K562 (cell line): ENCODE measurements around the gene SLC26A5. TPM values are rescaled to one million over a fixed set of nuclear protein-coding genes. Genes with fewer than 3 reads are reported as not detected.

Experiments
- ARHGAP35 ChIP-seq: fragments of 450-650 bp; IDR thresholded peaks from 2 replicates; pipeline ENCODE4 v1.6.1; 2018; ENCODE audit not compliant: partially characterized antibody
- ARNT ChIP-seq, 2 experiments: fragments of 450-650 bp; IDR thresholded peaks; 2 replicates each; pipeline ENCODE4 v1.6.1; 2016; ENCODE audit warnings: mild to moderate bottlenecking in 1 of 2
- ASH1L ChIP-seq: fragments of 450-650 bp; IDR thresholded peaks from 2 replicates; pipeline ENCODE4 v1.6.1; 2018; ENCODE audit warnings: borderline replicate concordance, mild to moderate bottlenecking, low read depth; ENCODE audit not compliant: partially characterized antibody
- ATF1 ChIP-seq, 2 experiments: fragments of 450-650 bp in 1 of 2; IDR thresholded peaks; 2 replicates each; pipeline ENCODE4 v1.6.1; 2016; ENCODE audit warnings: missing compliant biosample characterization in 1 of 2, missing genetic modification characterization in 1 of 2
- ATF7 ChIP-seq: fragments of 450-650 bp; IDR thresholded peaks from 2 replicates; pipeline ENCODE4 v1.7.1; 2014; ENCODE audit warnings: mild to moderate bottlenecking, moderate library complexity
- CBFB ChIP-seq: sonication (generic); formaldehyde crosslinking; IDR thresholded peaks from 2 replicates; pipeline ENCODE4 v1.4.0; 2020; ENCODE audit warnings: mild to moderate bottlenecking, missing genetic modification reagents
- CREBBP ChIP-seq: IDR thresholded peaks from one replicate; pipeline ENCODE4 v1.6.1; 2012; ENCODE audit warnings: low read depth, mild to moderate bottlenecking, control low read depth, inconsistent platforms, low read length
- CREM ChIP-seq: IDR thresholded peaks from 2 replicates; pipeline ENCODE4 v1.6.1; 2014; ENCODE audit warnings: antibody characterized with exemption, low read depth
- EZH2 ChIP-seq: IDR thresholded peaks from 2 replicates; pipeline ENCODE4 v1.6.1; 2012; ENCODE audit warnings: low read depth, mild to moderate bottlenecking, inconsistent platforms, low read length, borderline replicate concordance
- HDAC6 ChIP-seq: IDR thresholded peaks from 2 replicates; pipeline ENCODE4 v1.6.1; 2012; ENCODE audit warnings: low read depth, mild to moderate bottlenecking, control low read depth, inconsistent platforms, low read length, moderate library complexity
- JUNB ChIP-seq: fragments of 450-650 bp; formaldehyde crosslinking; conservative IDR thresholded peaks from 2 replicates; pipeline ENCODE4 v1.4.0; 2020; ENCODE audit warnings: mild to moderate bottlenecking
- MTF1 ChIP-seq: fragments of 250-450 bp; sonication (Bioruptor Pico); IDR thresholded peaks from 2 replicates; pipeline ENCODE4 v1.9.0; 2021; ENCODE audit warnings: moderate library complexity, mild to moderate bottlenecking, inconsistent platforms, borderline replicate concordance
- NBN ChIP-seq: fragments of 450-650 bp; IDR thresholded peaks from 2 replicates; pipeline ENCODE4 v1.6.1; 2016; ENCODE audit warnings: low read depth, mild to moderate bottlenecking
- NCOA1 ChIP-seq: fragments of 450-650 bp; IDR thresholded peaks from 2 replicates; pipeline ENCODE4 v1.6.1; 2016; ENCODE audit warnings: low read depth
- SMARCA4 ChIP-seq: fragments of 450-650 bp; IDR thresholded peaks from 2 replicates; pipeline ENCODE4 v1.6.1; 2016
- SMARCA5 ChIP-seq: fragments of 450-650 bp; IDR thresholded peaks from 2 replicates; pipeline ENCODE4 v1.6.1; 2016
- SMARCB1 ChIP-seq: IDR thresholded peaks from 2 replicates; pipeline ENCODE4 v1.6.1; 2011; ENCODE audit warnings: improper control_type of control experiment, low read depth; ENCODE audit not compliant: insufficient read length
- ZBTB17 ChIP-seq: fragments of 450-650 bp; formaldehyde crosslinking; IDR thresholded peaks from 2 replicates; pipeline ENCODE4 v1.4.0; 2020; ENCODE audit warnings: mild to moderate bottlenecking
- ZFP36 ChIP-seq: fragments of 150-350 bp; IDR thresholded peaks from 2 replicates; pipeline ENCODE4 v1.6.1; 2018; ENCODE audit warnings: low read length, low read depth; ENCODE audit not compliant: partially characterized antibody
- ZNF41 ChIP-seq: fragments of 250-450 bp; sonication (Bioruptor Pico); conservative IDR thresholded peaks from 2 replicates; pipeline ENCODE4 v1.4.0; 2020; ENCODE audit warnings: mild to moderate bottlenecking
- ZNF586 ChIP-seq: fragments of 450-650 bp; formaldehyde crosslinking; conservative IDR thresholded peaks from 2 replicates; pipeline ENCODE4 v1.4.0; 2020; ENCODE audit warnings: mild to moderate bottlenecking, moderate library complexity
- ZNF79 ChIP-seq: fragments of 250-450 bp; sonication (Bioruptor Pico); IDR thresholded peaks from 2 replicates; pipeline ENCODE4 v1.4.0; 2020; ENCODE audit warnings: low read depth, mild to moderate bottlenecking, moderate library complexity
- polyA plus RNA-seq, 8 experiments: library from polyadenylated mRNA; depleted of rRNA in 4 of 8; stranded (reverse) in 5 of 8; unstranded in 3 of 8; fragments of >200 nt; fragmentation: Nextera tagmentation in 2 of 8; fragmentation: Illumina TruSeq in 1 of 8; extraction: Ambion mirVana in 2 of 8; extraction: Trizol in 1 of 8; gene quantifications; 2 replicates each; pipeline versions ENCODE4 v1.2.1 to v1.2.3, GENCODE V29; 2011 to 2014; ENCODE audit warnings: inconsistent platforms in 1 of 8, missing spikeins in 1 of 8
- total RNA-seq, 7 experiments: library from RNA; depleted of rRNA in 6 of 7; stranded (reverse); fragments of >200 nt in 6 of 7; fragmentation: Illumina TruSeq in 2 of 7; extraction: Trizol in 2 of 7; gene quantifications; 2 replicates each; pipeline versions ENCODE4 v1.2.1 to v1.2.3, GENCODE V29; 2011 to 2021; ENCODE audit warnings: low replicate concordance in 1 of 7
- TF ChIP-seq, protein P1 (sequence below): fragments of 250-450 bp; sonication (Bioruptor Pico); IDR thresholded peaks from 2 replicates; pipeline ENCODE4 v1.8.0; 2022; ENCODE audit warnings: inconsistent platforms
- TF ChIP-seq, protein P2 (sequence below), 2 experiments: fragments of 200-800 bp in 1 of 2; sonication (Bioruptor generic) in 1 of 2; sonication (generic) in 1 of 2; formaldehyde crosslinking in 1 of 2; IDR thresholded peaks in 1 of 2; conservative IDR thresholded peaks in 1 of 2; 2 replicates each; pipeline versions ENCODE4 v1.5.0 to v1.6.1; 2016 to 2020; ENCODE audit warnings: missing compliant biosample characterization in 1 of 2, missing genetic modification characterization in 1 of 2, missing genetic modification reagents in 1 of 2
- TF ChIP-seq, protein P3 (sequence below), 2 experiments: IDR thresholded peaks; 2 replicates each; pipeline ENCODE4 v1.6.1; 2012; ENCODE audit warnings: improper control_type of control experiment in 2 of 2, low read depth in 2 of 2, low read length in 2 of 2, borderline replicate concordance in 1 of 2

Gene SLC26A5
- total and polyA plus RNA-seq, 9 of the 15 experiments (the other 6 are each of a cell fraction or from before 2014, with no cell fraction given): not detected

DNA sequence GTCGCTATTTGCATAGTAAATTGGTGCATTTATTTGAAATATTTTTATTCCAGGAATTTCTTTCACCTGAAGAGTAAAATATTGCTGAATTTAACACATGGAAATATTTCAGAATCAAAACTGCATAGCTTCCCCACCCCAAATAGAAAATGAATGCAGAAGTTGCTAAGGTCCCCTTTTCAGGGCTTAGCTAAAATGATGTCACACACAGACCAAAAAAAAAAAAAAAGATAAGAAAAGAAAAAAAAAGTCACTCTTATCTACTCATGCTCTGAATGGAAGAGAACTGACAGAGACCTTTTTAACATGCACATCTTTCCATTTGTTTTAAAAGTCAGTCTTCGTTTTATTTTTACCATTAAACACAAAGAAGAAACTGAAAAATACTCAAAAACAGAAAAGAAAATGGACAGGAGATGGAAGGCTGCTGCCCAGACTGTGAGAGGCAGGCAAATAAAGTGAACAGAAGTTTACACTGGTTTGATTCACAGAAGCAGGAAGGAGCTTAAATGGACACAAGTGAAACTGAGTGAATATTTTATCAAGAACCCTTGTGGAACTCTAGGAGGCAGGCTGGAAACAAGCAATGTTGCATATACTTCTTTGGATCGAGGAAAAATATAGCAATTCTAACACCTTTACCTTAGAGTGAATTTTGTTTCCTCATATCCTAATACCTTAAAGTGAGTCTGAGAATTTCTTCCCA lies 66.6 kb downstream of the SLC26A5 start (continued):
- TF ChIP-seq, protein P1, sequence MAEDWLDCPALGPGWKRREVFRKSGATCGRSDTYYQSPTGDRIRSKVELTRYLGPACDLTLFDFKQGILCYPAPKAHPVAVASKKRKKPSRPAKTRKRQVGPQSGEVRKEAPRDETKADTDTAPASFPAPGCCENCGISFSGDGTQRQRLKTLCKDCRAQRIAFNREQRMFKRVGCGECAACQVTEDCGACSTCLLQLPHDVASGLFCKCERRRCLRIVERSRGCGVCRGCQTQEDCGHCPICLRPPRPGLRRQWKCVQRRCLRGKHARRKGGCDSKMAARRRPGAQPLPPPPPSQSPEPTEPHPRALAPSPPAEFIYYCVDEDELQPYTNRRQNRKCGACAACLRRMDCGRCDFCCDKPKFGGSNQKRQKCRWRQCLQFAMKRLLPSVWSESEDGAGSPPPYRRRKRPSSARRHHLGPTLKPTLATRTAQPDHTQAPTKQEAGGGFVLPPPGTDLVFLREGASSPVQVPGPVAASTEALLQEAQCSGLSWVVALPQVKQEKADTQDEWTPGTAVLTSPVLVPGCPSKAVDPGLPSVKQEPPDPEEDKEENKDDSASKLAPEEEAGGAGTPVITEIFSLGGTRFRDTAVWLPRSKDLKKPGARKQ (CRISPR knock-in tag): no peak
- TF ChIP-seq NCOA1 (no peak), ASH1L (no peak), ZFP36 (no peak), MTF1 (no peak), ZNF586 (CRISPR knock-in tag) (no peak), CREM (0 out of 2 replicates have a peak, but pooled peaks have one; percentile 5), ARHGAP35 (no peak), NBN (peak; percentile 51; the same call in 1 of the 2 replicates), EZH2 (no peak), ATF7 (peak; percentile 89), CREBBP (no peak), ZBTB17 (CRISPR knock-in tag) (no peak), JUNB (no peak), ATF1 (CRISPR knock-in tag; IDR thresholded peaks at IDR 0.05) (no peak), ATF1 (tag; IDR thresholded peaks at IDR 0.05) (peak; percentile 69), SMARCB1 (no peak), SMARCA5 (no peak), HDAC6 (no peak), CBFB (no peak), ZNF41 (no peak), ZNF79 (no peak), ARNT (IDR thresholded peaks at IDR 0.05) (0 out of 4 replicates have a peak, but pooled peaks of 1 of the 2 experiments have one; percentile 28), SMARCA4 (peak; percentile 72)
- TF ChIP-seq, protein P2, sequence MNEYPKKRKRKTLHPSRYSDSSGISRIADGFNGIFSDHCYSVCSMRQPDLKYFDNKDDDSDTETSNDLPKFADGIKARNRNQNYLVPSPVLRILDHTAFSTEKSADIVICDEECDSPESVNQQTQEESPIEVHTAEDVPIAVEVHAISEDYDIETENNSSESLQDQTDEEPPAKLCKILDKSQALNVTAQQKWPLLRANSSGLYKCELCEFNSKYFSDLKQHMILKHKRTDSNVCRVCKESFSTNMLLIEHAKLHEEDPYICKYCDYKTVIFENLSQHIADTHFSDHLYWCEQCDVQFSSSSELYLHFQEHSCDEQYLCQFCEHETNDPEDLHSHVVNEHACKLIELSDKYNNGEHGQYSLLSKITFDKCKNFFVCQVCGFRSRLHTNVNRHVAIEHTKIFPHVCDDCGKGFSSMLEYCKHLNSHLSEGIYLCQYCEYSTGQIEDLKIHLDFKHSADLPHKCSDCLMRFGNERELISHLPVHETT (CRISPR knock-in tag; conservative IDR thresholded peaks at IDR 0.05 in 1 of 2, IDR thresholded peaks at IDR 0.05 in 1 of 2): no peak
- TF ChIP-seq, protein P3, sequence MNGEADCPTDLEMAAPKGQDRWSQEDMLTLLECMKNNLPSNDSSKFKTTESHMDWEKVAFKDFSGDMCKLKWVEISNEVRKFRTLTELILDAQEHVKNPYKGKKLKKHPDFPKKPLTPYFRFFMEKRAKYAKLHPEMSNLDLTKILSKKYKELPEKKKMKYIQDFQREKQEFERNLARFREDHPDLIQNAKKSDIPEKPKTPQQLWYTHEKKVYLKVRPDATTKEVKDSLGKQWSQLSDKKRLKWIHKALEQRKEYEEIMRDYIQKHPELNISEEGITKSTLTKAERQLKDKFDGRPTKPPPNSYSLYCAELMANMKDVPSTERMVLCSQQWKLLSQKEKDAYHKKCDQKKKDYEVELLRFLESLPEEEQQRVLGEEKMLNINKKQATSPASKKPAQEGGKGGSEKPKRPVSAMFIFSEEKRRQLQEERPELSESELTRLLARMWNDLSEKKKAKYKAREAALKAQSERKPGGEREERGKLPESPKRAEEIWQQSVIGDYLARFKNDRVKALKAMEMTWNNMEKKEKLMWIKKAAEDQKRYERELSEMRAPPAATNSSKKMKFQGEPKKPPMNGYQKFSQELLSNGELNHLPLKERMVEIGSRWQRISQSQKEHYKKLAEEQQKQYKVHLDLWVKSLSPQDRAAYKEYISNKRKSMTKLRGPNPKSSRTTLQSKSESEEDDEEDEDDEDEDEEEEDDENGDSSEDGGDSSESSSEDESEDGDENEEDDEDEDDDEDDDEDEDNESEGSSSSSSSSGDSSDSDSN (IDR thresholded peaks at IDR 0.05; ENCODE audit: borderline replicate concordance in 1 of 2, low read depth in 2 of 2, low read length in 2 of 2): no peak
